Activated CD8-positive, alpha-beta T cell treated with anti-CD3 and anti-CD28 coated beads for 36 hours (primary cell): ENCODE measurements around the gene SCART1. TPM values are rescaled to one million over a fixed set of nuclear protein-coding genes. Genes with fewer than 3 reads are reported as not detected.
"Not testable (repeated sequence)": the region's sequence is repeated elsewhere in the genome, so short reads cannot be mapped to it uniquely, and the experiment has no call there.

ENCODE experiments used
- ATAC-seq: fragments of 200-7000 bp; cut with Tn5 transposase; one replicate; pipeline ENCODE4 v1.10.0; 2021; ENCODE audit warnings: mild to moderate bottlenecking, moderate library complexity
- CTCF ChIA-PET: fragments of 350-600 bp; sonication (Branson Sonifier 250); formaldehyde crosslinking; loops from one replicate; lab custom pipeline; 2021; ENCODE audit warnings: antibody characterized with exemption; lab: Charles Lee
- POLR2A ChIA-PET: fragments of 350-600 bp; sonication (Branson Sonifier 250); formaldehyde crosslinking; loops from one replicate; lab custom pipeline; 2021; ENCODE audit warnings: antibody characterized with exemption; lab: Charles Lee
- DNase-seq: peaks from one replicate; pipeline ENCODE4 v3.0.0-alpha.2; 2020
- H3K27ac Mint-ChIP-seq: one replicate; pipeline ENCODE4 v1.8.0; 2021; ENCODE audit warnings: mild to moderate bottlenecking, mixed read lengths
- H3K27me3 Mint-ChIP-seq: one replicate; pipeline ENCODE4 v1.8.0; 2021; ENCODE audit warnings: mixed read lengths
- H3K36me3 Mint-ChIP-seq: one replicate; pipeline ENCODE4 v1.8.0; 2021; ENCODE audit warnings: low read depth, mixed read lengths
- H3K4me1 Mint-ChIP-seq: one replicate; pipeline ENCODE4 v1.8.0; 2021; ENCODE audit warnings: low read depth, mixed read lengths
- H3K4me3 Mint-ChIP-seq: one replicate; pipeline ENCODE4 v1.8.0; 2021; ENCODE audit warnings: mild to moderate bottlenecking, moderate library complexity, mixed read lengths
- H3K9me3 Mint-ChIP-seq: one replicate; pipeline ENCODE4 v1.8.0; 2021; ENCODE audit warnings: mixed read lengths
- CTCF ChIP-seq: fragments of 200-600 bp; IDR thresholded peaks from one replicate; pipeline ENCODE4 v1.8.0; 2022; ENCODE audit warnings: antibody characterized with exemption, mild to moderate bottlenecking
- intact Hi-C: fragments of 100-400 bp; cut with micrococcal nuclease; formaldehyde crosslinking; loops from one replicate; pipeline ENCODE4 v1.10.0; 2022
- total RNA-seq, 2 experiments: library from RNA; stranded (reverse); gene quantifications; one replicate each; pipeline ENCODE4 v1.2.3, GENCODE V29; 2021

SCART1 gene
- total RNA-seq, 2 experiments from 2014 or later, result 2.8 to 2.9 TPM

GRCh38 chr10:133465950-133466474 lies 12.3 kb downstream of the SCART1 start:
- intact Hi-C loops, result no loop called here
- no peaks in the 10 kb centered on the region for H3K9me3 Mint-ChIP-seq
- DNase-seq (no peak), ATAC-seq (no peak)
- no peak for TF ChIP-seq CTCF
- no peak overlapping the region for H3K27ac Mint-ChIP-seq
- no peaks in the 10 kb centered on the region for H3K27me3 Mint-ChIP-seq
- ChIA-PET POLR2A (interaction anchor here (0.6 kb wide), 1 partner anchor 8 kb away, joined by 3 read pairs; no protein-coding TSS in a partner anchor), CTCF (interaction anchor here (1.1 kb wide), 1 partner anchor 54 kb away, joined by 4 read pairs; no protein-coding TSS in a partner anchor)
- H3K36me3 Mint-ChIP-seq, result peaks cover 11% of the 10 kb centered on the region
- H3K4me1 Mint-ChIP-seq, result no peaks in the 10 kb centered on the region
- no peak overlapping the region for H3K4me3 Mint-ChIP-seq

- ChIA-PET POLR2A (no interaction called here), CTCF (interaction anchor here (1.1 kb wide), 1 partner anchor 53 kb away, joined by 4 read pairs; no protein-coding TSS in a partner anchor)
- no peak for ATAC-seq
- no peak for DNase-seq
- peaks cover 11% of the 10 kb centered on the region for H3K36me3 Mint-ChIP-seq
- no peak overlapping the region for H3K4me3 Mint-ChIP-seq
- H3K27me3 Mint-ChIP-seq, result no peaks in the 10 kb centered on the region
- no peak overlapping the region for H3K27ac Mint-ChIP-seq
- no peak for TF ChIP-seq CTCF
- H3K4me1 Mint-ChIP-seq, result no peaks in the 10 kb centered on the region
- intact Hi-C loops, result no loop called here
- H3K9me3 Mint-ChIP-seq, result no peaks in the 10 kb centered on the region
Measured at GRCh38 chr10:133466683-133467275, 13.0 kb downstream of the SCART1 start.

GRCh38 chr10:133467286-133467911 lies 13.7 kb downstream of the SCART1 start:
- H3K27ac Mint-ChIP-seq, result no peak overlapping the region
- ChIA-PET CTCF (no interaction called here), POLR2A (no interaction called here)
- H3K36me3 Mint-ChIP-seq, result peaks cover 11% of the 10 kb centered on the region
- ATAC-seq, result no peak
- no peak for TF ChIP-seq CTCF
- intact Hi-C loops, result no loop called here
- no peaks in the 10 kb centered on the region for H3K4me1 Mint-ChIP-seq
- no peaks in the 10 kb centered on the region for H3K27me3 Mint-ChIP-seq
- DNase-seq, result no peak
- H3K9me3 Mint-ChIP-seq, result no peaks in the 10 kb centered on the region
- no peak overlapping the region for H3K4me3 Mint-ChIP-seq

GRCh38 chr10:133469205-133469604 lies 15.5 kb downstream of the SCART1 start:
- H3K27me3 Mint-ChIP-seq, POLR2A ChIA-PET, H3K4me3 Mint-ChIP-seq, H3K9me3 Mint-ChIP-seq, CTCF ChIA-PET, H3K27ac Mint-ChIP-seq, intact Hi-C loops, H3K4me1 Mint-ChIP-seq, ATAC-seq, DNase-seq: not testable (repeated sequence)
- H3K36me3 Mint-ChIP-seq, result peaks cover 11% of the 10 kb centered on the region

- DNase-seq, result no peak
- intact Hi-C loops, result no loop called here
- ChIA-PET POLR2A (no interaction called here), CTCF (no interaction called here)
- Mint-ChIP-seq H3K36me3 (peaks cover 11% of the 10 kb centered on the region), H3K4me3 (no peak overlapping the region), H3K4me1 (peaks cover 25% of the 10 kb centered on the region), H3K27me3 (no peaks in the 10 kb centered on the region), H3K27ac (no peak overlapping the region), H3K9me3 (no peaks in the 10 kb centered on the region)
- ATAC-seq, result no peak
- no peak for TF ChIP-seq CTCF
Measured at GRCh38 chr10:133471300-133472109, 17.8 kb downstream of the SCART1 start.
